ENCODE measurements around the gene NCKAP5. TPM values are rescaled to one million over a fixed set of nuclear protein-coding genes. Genes with fewer than 3 reads are reported as not detected.

The NCKAP5 gene
- total and polyA plus RNA-seq, 2 of the 13 experiments (the other 11 are each of a cell fraction or from before 2014, with no cell fraction given): 0.01 TPM; not detected in 1

DNA sequence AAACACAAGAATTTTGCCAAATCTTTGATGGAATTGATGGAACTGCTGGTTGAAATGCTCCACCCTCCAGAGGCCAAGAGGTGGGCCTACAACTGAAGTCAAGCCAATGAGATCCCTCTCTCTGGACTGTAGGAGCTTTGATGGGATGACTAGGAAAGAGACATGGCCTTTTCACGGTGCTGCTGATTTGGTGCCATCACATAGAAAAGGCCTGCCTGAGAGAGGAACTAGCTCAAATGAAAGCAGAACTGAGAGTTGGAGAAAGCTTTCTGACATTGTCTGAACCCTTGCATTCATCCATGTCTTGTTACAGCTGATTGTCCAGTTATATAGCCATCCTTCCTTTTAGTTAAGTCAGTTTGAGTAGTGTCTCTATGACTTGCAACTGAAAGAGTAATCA is 614.5 kb downstream of the NCKAP5 start (continued):
- TF ChIP-seq, protein P1, sequence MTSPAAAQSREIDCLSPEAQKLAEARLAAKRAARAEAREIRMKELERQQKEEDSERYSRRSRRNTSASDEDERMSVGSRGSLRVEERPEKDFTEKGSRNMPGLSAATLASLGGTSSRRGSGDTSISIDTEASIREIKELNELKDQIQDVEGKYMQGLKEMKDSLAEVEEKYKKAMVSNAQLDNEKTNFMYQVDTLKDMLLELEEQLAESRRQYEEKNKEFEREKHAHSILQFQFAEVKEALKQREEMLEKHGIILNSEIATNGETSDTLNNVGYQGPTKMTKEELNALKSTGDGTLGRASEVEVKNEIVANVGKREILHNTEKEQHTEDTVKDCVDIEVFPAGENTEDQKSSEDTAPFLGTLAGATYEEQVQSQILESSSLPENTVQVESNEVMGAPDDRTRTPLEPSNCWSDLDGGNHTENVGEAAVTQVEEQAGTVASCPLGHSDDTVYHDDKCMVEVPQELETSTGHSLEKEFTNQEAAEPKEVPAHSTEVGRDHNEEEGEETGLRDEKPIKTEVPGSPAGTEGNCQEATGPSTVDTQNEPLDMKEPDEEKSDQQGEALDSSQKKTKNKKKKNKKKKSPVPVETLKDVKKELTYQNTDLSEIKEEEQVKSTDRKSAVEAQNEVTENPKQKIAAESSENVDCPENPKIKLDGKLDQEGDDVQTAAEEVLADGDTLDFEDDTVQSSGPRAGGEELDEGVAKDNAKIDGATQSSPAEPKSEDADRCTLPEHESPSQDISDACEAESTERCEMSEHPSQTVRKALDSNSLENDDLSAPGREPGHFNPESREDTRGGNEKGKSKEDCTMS (CRISPR knock-in tag; conservative IDR thresholded peaks at IDR 0.05): no peak

DNA sequence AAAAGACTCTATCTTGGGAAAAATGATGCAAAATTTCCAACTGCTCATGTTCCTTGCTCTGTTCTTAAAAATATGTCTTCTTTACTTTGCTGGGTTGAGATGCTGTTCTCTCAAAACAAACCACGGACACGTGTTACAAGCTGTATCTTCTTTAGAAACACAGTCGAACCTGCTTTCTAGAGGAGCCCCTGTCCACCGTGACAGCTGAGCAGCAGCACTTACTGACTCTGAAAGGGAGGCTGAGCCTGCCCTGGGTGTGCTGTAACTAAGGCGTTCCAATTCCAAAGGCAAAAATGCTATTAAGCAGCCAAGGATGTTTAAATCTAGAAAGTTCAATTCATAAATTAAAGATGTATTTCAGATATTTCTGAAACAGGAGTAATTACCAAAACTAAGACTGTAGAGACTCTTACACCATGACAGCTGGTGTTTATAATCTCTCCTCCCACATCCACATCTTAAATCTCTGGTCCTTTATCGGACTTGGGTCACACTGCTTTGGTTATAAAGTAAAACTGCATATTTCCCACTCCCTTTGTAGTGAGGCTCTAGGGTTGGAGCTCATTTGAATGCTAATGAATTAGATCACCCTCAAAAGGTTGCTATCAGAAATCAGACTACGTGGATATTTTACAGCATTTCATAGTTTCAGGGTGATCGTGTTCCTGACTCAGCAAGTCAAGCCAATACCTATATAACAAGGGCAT is 617.1 kb downstream of the NCKAP5 start:
- WGBS (ENCODE audit: low lambda C conversion rate): 4% methylated on average over 8 of the region's 8 CpGs
- Histone ChIP-seq H3K9me3 (ENCODE audit: low read length) (peaks cover 20% of the 10 kb centered on the region; the same call in 1 of the 2 replicates), H3K27ac (ENCODE audit: extremely low read length, insufficient read depth, low read length) (no peak overlapping the region), H3K9ac (ENCODE audit: insufficient read depth, low read depth, low read length) (no peak overlapping the region), H3K4me1 (ENCODE audit: insufficient read depth, low read length) (no peaks in the 10 kb centered on the region), H3K27me3 (ENCODE audit: control insufficient read depth in 1 of 2, insufficient read depth in 2 of 2, low read length in 2 of 2) (no peaks in the 10 kb centered on the region; a peak in 1 of 5 replicates), H3K4me2 (ENCODE audit: low read depth, low read length) (no peak overlapping the region), H3K36me3 (replicated peaks in 1 of 2; ENCODE audit: control insufficient read depth in 1 of 2, insufficient read depth in 2 of 2, low read length in 2 of 2) (no peaks in the 10 kb centered on the region), H3K79me2 (ENCODE audit: insufficient read depth, low read length) (no peaks in the 10 kb centered on the region), H3K4me3 (replicated peaks in 1 of 3; ENCODE audit: insufficient read depth in 1 of 3, low read depth in 2 of 3, low read length in 3 of 3) (no peak overlapping the region), H2AFZ (ENCODE audit: low read length) (no peak overlapping the region), H4K20me1 (ENCODE audit: insufficient read depth, low read length) (no peaks in the 10 kb centered on the region)
- FAIRE-seq (no peak), DNase-seq (ENCODE audit: low spot score) (no peak), ATAC-seq (no peak)
- intact Hi-C loops (cut with micrococcal nuclease; ENCODE audit: unreplicated experiment) (no loop called here), in situ Hi-C loops (cut with HindIII; ENCODE audit: extremely low pct_ligation_motif_present, low pct_unique_long_range_greater_than_20kb) (no loop called here)
- TF ChIP-seq ZNF660 (CRISPR knock-in tag; IDR thresholded peaks at IDR 0.05; ENCODE audit: borderline replicate concordance, low read depth): no peak
- TF ChIP-seq NFE2L1 (CRISPR knock-in tag; IDR thresholded peaks at IDR 0.05; ENCODE audit: borderline replicate concordance): no peak
- no peak for TF ChIP-seq ZFP36L1 (CRISPR knock-in tag; IDR thresholded peaks at IDR 0.05)
- no peak for TF ChIP-seq GZF1 (CRISPR knock-in tag; IDR thresholded peaks at IDR 0.05)
- no peak for TF ChIP-seq KLF6 (CRISPR knock-in tag; IDR thresholded peaks at IDR 0.05)
- BruUV-seq (replicated peaks): no TSS peak
- ChIA-PET CTCF (ENCODE audit: low intra/inter-chr PET ratio, low total read pairs) (no interaction called here), POLR2A (no interaction called here)

All from HepG2 (cell line).